Right cardiac atrium (tissue), 5 donors: ENCODE data around the gene PTPRD. TPM values are rescaled to one million over a fixed set of nuclear protein-coding genes. Genes with fewer than 3 reads are reported as not detected.

Source experiments
- ATAC-seq, 2 donors: fragments of 200-7000 bp; cut with Tn5 transposase; one replicate each; pipeline versions ENCODE4 v1.8.0 to v1.9.1; 2020; ENCODE audit warnings: moderate library complexity in 2 of 2, mild to moderate bottlenecking in 1 of 2
- DNase-seq, 3 donors: peaks; one replicate each; pipeline ENCODE4 v3.0.0-alpha.2; 2020
- H3K27ac ChIP-seq: one replicate; pipeline ENCODE4 v1.5.1; 2013; ENCODE audit warnings: mild to moderate bottlenecking, low read length, control low read depth, moderate library complexity
- H3K27me3 ChIP-seq: one replicate; pipeline ENCODE4 v1.6.1; 2013; ENCODE audit not compliant: control insufficient read depth, insufficient read depth
- H3K4me1 ChIP-seq: one replicate; pipeline ENCODE4 v1.6.1; 2013; ENCODE audit warnings: low read length; ENCODE audit not compliant: control insufficient read depth, insufficient read depth
- H3K4me3 ChIP-seq: one replicate; pipeline ENCODE4 v1.5.1; 2013; ENCODE audit warnings: low read length, control low read depth
- H3K9me3 ChIP-seq: one replicate; pipeline ENCODE4 v1.6.1; 2013; ENCODE audit warnings: low read length; ENCODE audit not compliant: control insufficient read depth
- WGBS: extraction: QIAGEN DNeasy Blood & Tissue Kit; methylation state at CpG from one replicate; pipeline ENCODE4 v1.1.7; 2013; 5-methylcytosine and 5-hydroxymethylcytosine counted together
- intact Hi-C, 4 donors: fragments of 100-400 bp; cut with DNase I; formaldehyde crosslinking; loops; one replicate each; pipeline versions ENCODE4 v1.11.0 to v1.14.0; 2022 to 2023
- polyA plus RNA-seq: library from polyadenylated mRNA; stranded (reverse); fragments of 200-250 nt; gene quantifications from one replicate; pipeline ENCODE4 v1.2.3, GENCODE V29; 2013
- total RNA-seq, 4 donors: library from RNA; stranded (reverse); fragmentation: NEBNext Ultra II Directional; extraction: Animal tissue kit (Norgen Biotek cat#: 25700); gene quantifications; one replicate each; pipeline ENCODE4 v1.2.1, GENCODE V29; 2021
- donor health status: healthy with polysubstance abuse.
- donor health status: DM: no; HTN: yes; CAD: no.
- donor health status: DM: no; HTN: no; CAD: no.
- donor health status: DM: no; HTN: yes; CAD: no; lungs with severe emphysema.
- donor health status: DM: yes; HTN: yes; CAD: no.

Gene PTPRD
- total and polyA plus RNA-seq, 5 donors: 1.3 to 11.8 (median 7.1) TPM

DNA sequence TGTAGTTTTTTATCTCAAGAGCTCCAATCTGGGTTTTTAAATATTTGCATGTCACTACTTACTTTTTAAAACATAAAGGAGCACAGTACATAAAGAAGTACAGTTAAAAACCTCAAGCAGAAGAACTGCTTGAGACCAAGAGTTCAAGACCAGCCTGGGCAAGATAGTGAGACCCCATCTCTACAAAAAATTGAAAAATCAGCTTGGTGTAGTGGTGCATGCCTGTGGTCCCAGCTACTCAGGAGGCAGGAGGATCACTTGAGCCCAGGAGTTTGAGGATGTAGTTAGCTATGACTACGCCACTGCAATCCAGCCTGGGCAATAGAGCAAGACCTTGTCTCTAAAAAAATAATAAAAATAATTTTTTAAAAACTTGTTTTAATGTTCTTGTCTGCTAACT is 1840.5 kb downstream of the PTPRD start:
- no peaks in the 10 kb centered on the region for H3K4me1 ChIP-seq
- intact Hi-C loops: no loop called here
- 95% methylated on average over 1 of the region's 1 CpG for WGBS
- ATAC-seq (no peak), DNase-seq (no peak)
- no peak overlapping the region for H3K27ac ChIP-seq
- H3K27me3 ChIP-seq: no peaks in the 10 kb centered on the region
- H3K9me3 ChIP-seq: no peaks in the 10 kb centered on the region
- no peak overlapping the region for H3K4me3 ChIP-seq

DNA sequence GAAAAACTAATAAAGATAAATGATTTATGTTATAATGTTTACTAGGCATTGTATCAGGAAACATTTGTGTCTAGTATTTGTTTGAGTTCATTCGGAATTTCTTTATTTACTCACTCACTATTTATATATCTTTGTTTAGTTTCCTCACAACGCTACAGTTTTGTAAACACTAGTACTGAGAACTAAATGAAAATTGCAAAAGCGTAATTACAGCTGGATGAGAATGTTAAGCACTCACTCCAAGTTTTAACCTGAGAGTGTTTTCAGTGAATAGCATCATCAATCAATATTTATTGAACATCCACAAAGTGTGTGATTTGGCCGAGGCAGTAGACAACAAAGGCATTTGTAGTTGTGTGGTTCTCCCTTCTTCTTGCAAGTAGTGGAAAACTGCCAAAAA is 1843.6 kb downstream of the PTPRD start:
- Histone ChIP-seq H3K27ac (no peak overlapping the region), H3K27me3 (no peaks in the 10 kb centered on the region), H3K4me3 (no peak overlapping the region), H3K9me3 (no peaks in the 10 kb centered on the region), H3K4me1 (no peaks in the 10 kb centered on the region)
- DNase-seq (no peak), ATAC-seq (no peak)
- 84% methylated on average over 4 of the region's 4 CpGs for WGBS
- intact Hi-C loops: no loop called here

DNA sequence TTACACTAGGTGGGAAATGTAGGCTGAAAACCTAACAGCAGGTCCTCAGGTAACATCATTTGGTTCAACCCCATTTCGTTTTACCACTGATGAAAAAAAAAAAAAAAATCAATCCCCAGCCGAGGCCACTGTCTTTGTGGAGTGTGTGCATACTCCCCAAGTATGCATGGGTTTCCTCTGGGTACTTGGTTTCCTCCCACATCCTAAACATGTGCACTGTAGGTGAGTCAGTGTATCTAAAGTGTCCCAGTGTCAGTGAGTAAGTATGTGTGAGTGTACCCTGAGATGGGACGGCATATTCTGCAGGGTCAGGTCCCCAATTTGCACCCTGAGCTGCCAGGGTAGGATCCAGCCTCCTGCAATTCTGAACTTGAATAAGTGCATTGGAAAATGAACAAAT is 1846.7 kb downstream of the PTPRD start:
- Histone ChIP-seq H3K4me3 (no peak overlapping the region), H3K27me3 (no peaks in the 10 kb centered on the region), H3K9me3 (no peaks in the 10 kb centered on the region), H3K4me1 (no peaks in the 10 kb centered on the region), H3K27ac (no peak overlapping the region)
- ATAC-seq (no peak), DNase-seq (no peak)
- WGBS: 79% methylated on average over 3 of the region's 3 CpGs
- intact Hi-C loops: no loop called here

DNA sequence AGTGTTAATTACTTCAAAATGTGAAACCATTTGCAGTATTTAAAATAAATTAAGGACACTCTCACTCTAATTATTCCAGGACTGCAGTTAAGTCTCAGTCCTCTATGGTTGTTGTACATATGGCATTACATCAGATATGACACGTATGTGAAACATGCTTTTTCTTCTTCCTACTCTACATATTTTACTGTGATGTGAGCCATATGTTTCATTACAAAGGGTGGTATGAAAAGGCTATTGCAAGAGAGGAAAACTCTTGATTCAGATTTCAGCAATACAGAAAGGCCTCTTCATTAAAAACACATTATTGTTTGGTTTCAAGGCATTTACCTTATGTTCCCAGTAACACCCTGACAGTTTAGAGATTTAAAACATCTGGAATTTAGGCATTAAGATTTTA is 1848.8 kb downstream of the PTPRD start:
- whole genome bisulfite sequencing: 86% methylated on average over 1 of the region's 1 CpG

DNA sequence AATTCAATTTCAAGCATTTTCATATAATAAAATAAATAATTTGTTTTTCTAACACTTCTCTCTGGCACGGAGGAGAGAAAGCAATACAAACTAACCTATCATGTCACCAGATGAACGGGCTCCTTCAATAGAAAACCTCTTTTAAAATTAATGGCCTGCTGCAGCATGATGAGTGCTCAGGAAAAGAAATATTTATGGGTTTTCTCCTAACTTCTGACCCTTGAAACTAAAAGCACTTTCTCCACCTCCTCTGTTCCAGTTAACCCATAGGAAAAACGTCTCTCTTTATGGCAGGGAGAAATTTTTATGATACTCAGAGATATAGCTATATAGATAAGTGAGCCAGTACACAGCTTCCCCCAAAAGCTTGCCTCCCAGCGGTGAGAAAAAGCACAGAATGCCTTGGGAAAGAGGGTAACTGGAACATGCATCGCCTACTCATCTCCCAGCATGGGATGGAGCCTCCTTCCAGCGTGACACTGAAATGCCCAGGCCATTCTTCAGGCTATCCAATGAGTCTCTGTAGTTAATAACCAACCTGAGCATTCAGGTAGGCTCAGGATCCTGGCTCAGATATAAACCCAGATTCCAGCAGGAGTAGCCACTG is 1850.2 kb downstream of the PTPRD start:
- no peaks in the 10 kb centered on the region for H3K9me3 ChIP-seq
- H3K27ac ChIP-seq: no peak overlapping the region
- H3K27me3 ChIP-seq: no peaks in the 10 kb centered on the region
- no peak for ATAC-seq
- 79% methylated on average over 6 of the region's 6 CpGs for WGBS
- no peak overlapping the region for H3K4me3 ChIP-seq
- intact Hi-C loops: no loop called here
- no peaks in the 10 kb centered on the region for H3K4me1 ChIP-seq
- no peak for DNase-seq

More for the DNA sequence above, 1848.8 kb downstream of the PTPRD start:
- ATAC-seq (no peak), DNase-seq (no peak)
- no peaks in the 10 kb centered on the region for H3K27me3 ChIP-seq
- no peak overlapping the region for H3K27ac ChIP-seq
- no peaks in the 10 kb centered on the region for H3K9me3 ChIP-seq
- no peaks in the 10 kb centered on the region for H3K4me1 ChIP-seq
- no peak overlapping the region for H3K4me3 ChIP-seq
- intact Hi-C loops: no loop called here

DNA sequence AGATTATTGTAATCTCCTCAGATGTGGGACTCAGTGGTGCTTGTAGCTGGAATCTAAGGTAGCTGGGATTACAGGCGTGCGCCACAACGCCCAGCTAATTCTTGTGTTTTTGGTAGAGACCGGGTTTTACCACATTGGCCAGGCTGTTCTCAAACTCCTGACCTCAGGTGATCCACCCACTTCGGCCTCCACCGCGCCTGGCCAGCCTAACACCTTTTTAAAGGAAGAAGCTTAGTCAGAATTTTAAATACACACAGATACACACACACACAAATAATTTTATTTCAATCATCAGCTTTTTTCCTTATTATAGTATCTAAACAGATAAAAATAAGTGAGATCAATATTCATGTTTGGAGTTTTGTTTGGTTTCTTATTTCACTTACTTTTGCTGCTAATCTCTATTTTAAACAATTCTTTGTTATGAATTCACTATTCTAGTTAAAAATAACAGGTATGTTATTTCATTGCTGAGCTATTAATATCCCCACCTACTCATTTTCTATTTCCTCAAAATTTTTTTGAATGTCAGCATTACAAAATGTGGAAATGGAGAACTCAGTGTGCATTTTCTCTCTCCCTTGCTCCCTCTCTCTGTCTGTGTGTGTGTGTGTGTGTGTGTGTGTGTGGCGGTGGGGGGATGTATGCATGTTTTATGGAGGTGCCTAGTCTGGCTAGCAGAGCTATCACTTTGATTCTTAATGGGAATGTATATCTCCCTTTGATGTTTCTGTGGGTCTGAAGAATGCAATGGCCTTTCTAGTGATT is 1852.6 kb downstream of the PTPRD start:
- H3K4me1 ChIP-seq: no peaks in the 10 kb centered on the region
- 93% methylated on average over 8 of the region's 8 CpGs for WGBS
- no peak overlapping the region for H3K4me3 ChIP-seq
- no peaks in the 10 kb centered on the region for H3K9me3 ChIP-seq
- DNase-seq (no peak), ATAC-seq (no peak)
- H3K27ac ChIP-seq: no peak overlapping the region
- H3K27me3 ChIP-seq: no peaks in the 10 kb centered on the region
- intact Hi-C loops: no loop called here

DNA sequence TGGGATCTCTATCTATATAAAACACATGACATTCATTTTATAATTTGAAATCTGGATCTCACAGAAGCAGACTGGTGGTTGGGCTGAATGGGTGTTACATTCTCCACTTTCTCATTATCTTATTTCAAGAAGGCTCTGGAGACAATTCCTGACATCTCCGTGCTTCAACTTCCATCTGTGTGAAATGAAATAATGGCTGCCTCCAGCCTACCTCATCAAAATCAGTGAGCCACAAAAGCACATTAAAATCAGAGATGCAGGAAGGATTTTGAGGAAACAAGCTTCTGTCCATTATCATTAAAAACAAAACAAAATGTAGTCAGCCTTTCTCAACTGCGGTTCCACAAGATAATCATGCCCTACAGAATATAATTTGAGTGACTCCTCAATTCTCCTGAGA is 1854.9 kb downstream of the PTPRD start:
- WGBS: 35% methylated on average over 2 of the region's 2 CpGs
- no peak for ATAC-seq
- intact Hi-C loops: no loop called here
- Histone ChIP-seq H3K9me3 (no peaks in the 10 kb centered on the region), H3K4me3 (no peak overlapping the region), H3K27ac (no peak overlapping the region), H3K27me3 (no peaks in the 10 kb centered on the region), H3K4me1 (no peaks in the 10 kb centered on the region)
- DNase-seq: no peak

DNA sequence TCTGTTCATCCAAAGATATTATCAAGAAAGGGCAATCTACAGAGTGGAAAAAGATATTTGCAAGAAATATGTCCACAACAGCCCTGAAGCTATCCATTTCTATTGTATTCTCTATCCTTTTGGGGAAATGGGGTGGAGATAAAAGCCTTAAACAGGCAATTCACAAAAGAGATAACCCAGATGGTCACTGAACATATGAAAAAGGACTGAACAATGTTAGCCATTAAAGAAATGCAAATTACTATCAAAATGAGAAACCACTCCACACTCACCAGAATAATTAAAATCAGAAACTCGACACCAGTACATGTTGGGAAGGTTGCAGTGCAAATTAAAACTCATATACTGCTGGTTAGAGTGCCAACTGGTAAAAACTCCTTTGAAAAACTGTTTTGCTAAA is 1858.1 kb downstream of the PTPRD start:
- DNase-seq (no peak), ATAC-seq (no peak)
- no peaks in the 10 kb centered on the region for H3K4me1 ChIP-seq
- intact Hi-C loops: no loop called here
- no peaks in the 10 kb centered on the region for H3K27me3 ChIP-seq
- no peak overlapping the region for H3K4me3 ChIP-seq
- H3K27ac ChIP-seq: no peak overlapping the region
- 89% methylated on average over 1 of the region's 1 CpG for WGBS
- H3K9me3 ChIP-seq: no peaks in the 10 kb centered on the region

DNA sequence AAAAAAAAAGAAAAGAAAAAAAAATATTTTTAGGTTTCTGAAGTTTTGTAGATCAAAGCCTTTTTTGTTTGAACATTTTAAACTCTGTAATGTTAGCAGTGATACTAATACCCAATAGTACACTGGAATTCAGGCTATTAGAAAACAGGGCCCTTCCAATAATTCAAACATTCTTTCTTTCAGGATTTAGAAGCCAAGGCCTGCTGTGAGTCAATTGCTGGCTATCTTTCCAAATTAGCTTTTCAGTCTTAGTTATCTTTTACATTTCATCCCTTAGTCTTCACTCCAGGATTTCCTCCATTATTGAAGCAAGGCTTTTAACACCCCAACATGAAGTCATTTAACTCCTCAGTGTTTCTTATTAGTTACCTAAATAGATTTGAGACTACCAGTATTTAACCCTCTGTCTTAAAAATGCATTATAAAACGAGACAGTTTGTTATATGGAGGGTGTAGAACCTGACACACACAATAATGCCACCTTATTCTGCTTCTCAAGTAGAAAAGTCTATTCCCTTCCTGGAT is 1861.3 kb downstream of the PTPRD start:
- H3K4me1 ChIP-seq: no peaks in the 10 kb centered on the region
- DNase-seq (no peak), ATAC-seq (no peak)
- H3K27ac ChIP-seq: no peak overlapping the region
- intact Hi-C loops: no loop called here
- no peak overlapping the region for H3K4me3 ChIP-seq
- no peaks in the 10 kb centered on the region for H3K9me3 ChIP-seq
- no peaks in the 10 kb centered on the region for H3K27me3 ChIP-seq
- WGBS: 62% methylated on average over 1 of the region's 1 CpG

DNA sequence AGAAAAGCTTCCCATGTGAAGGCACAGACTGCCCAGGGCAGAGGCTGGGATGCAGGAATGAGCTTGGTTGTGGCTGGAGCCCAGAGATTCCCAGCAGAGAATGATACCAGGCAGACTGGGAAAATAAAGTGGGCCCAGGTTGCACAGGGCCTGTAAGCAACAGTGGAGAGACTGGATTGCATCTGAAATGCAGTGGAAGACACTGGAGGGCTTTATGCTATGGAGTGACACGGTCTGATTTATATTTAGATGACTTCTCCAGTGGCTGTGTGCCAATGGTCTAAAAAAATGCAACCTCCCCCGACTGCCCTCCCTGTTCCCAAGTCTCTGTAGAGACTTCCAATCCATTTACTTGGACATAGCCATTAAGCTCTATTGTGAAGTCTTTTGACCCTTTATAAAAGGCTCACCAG is 1862.2 kb downstream of the PTPRD start:
- DNase-seq (no peak), ATAC-seq (no peak)
- Histone ChIP-seq H3K27me3 (no peaks in the 10 kb centered on the region), H3K27ac (no peak overlapping the region), H3K4me1 (no peaks in the 10 kb centered on the region), H3K9me3 (no peaks in the 10 kb centered on the region), H3K4me3 (no peak overlapping the region)
- intact Hi-C loops: no loop called here
- WGBS: 11% methylated on average over 2 of the region's 2 CpGs

DNA sequence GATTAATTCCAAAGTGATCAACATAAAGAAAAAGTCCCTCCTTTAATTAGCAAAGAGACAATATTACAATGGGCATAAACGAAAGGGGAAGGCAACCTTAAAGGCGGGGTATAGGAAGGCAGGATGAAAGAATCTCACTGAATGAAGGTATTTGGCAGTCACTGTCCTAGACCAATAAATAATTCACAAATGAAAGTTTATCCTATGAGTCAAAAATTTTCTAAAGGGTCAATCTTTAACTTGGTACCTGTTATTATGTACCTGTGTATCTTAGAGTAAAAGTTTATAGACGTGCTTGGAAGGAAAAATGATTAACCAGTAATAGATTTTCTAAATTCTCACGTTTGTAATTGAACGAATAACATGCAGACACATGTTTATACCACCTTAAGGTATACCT is 1867.5 kb downstream of the PTPRD start:
- Histone ChIP-seq H3K27ac (no peak overlapping the region), H3K4me1 (no peaks in the 10 kb centered on the region), H3K9me3 (no peaks in the 10 kb centered on the region), H3K27me3 (no peaks in the 10 kb centered on the region), H3K4me3 (no peak overlapping the region)
- ATAC-seq (no peak), DNase-seq (no peak)
- intact Hi-C loops: no loop called here
- 85% methylated on average over 5 of the region's 5 CpGs for WGBS
